Coronary artery (tissue), 2 donors: Measurements from ENCODE around the gene CMIP.

Experiments used
- DNase-seq: peaks from one replicate; pipeline ENCODE4 v3.0.0-alpha.2; 2017; ENCODE audit warnings: low spot score
- H3K27ac ChIP-seq, 2 donors: fragments of 200-600 bp; sonication (generic); one replicate each; pipeline ENCODE4 v1.5.1; 2016 to 2019
- H3K4me3 ChIP-seq: fragments of 200-600 bp; sonication (generic); 2 replicates; pipeline ENCODE4 v1.5.1; 2016; ENCODE audit warnings: mild to moderate bottlenecking, moderate library complexity
- TF ChIP-seq, protein P1 (sequence below): fragments of 200-600 bp; sonication (generic); IDR thresholded peaks from one replicate; pipeline ENCODE4 v1.5.1; 2019; ENCODE audit warnings: antibody characterized with exemption

The CMIP gene

DNA sequence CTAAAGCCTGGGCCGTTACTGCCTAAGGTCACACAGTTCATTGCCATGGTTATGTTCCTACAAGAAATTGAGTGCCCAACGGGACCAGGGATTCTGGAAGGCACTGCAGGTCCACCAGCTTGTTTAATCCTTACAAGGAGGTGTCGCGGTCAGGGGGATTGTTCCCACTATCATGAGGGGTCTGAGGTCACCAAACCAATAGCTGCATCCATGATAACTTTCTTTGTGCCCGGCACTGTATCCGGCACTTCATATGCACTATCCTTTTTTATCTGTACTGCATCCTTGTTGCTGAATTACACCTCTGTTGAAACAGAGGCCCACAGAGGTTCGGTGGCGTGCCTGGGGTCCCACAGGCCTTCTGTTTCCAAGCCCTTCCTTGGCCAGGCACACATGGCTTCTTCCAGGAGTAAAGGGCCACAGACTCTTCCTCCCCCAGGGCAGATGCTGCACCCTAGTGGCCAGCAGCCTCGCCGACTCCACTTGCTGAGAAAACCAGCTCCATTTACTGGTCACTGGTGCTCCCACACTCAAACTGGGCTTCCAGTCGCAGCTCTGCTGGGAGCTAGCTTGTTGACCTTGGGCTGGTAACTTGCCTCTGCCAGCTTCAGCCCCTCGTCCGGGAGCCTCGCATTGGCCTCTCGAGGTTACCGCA lies 252.5 kb downstream of the CMIP start:
- DNase-seq, result no peak
- TF ChIP-seq, protein P1, sequence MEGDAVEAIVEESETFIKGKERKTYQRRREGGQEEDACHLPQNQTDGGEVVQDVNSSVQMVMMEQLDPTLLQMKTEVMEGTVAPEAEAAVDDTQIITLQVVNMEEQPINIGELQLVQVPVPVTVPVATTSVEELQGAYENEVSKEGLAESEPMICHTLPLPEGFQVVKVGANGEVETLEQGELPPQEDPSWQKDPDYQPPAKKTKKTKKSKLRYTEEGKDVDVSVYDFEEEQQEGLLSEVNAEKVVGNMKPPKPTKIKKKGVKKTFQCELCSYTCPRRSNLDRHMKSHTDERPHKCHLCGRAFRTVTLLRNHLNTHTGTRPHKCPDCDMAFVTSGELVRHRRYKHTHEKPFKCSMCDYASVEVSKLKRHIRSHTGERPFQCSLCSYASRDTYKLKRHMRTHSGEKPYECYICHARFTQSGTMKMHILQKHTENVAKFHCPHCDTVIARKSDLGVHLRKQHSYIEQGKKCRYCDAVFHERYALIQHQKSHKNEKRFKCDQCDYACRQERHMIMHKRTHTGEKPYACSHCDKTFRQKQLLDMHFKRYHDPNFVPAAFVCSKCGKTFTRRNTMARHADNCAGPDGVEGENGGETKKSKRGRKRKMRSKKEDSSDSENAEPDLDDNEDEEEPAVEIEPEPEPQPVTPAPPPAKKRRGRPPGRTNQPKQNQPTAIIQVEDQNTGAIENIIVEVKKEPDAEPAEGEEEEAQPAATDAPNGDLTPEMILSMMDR, result no peak
- Histone ChIP-seq H3K4me3 (no peak overlapping the region), H3K27ac (peak overlapping the region in 1 of 2 donors; percentile 28)

DNA sequence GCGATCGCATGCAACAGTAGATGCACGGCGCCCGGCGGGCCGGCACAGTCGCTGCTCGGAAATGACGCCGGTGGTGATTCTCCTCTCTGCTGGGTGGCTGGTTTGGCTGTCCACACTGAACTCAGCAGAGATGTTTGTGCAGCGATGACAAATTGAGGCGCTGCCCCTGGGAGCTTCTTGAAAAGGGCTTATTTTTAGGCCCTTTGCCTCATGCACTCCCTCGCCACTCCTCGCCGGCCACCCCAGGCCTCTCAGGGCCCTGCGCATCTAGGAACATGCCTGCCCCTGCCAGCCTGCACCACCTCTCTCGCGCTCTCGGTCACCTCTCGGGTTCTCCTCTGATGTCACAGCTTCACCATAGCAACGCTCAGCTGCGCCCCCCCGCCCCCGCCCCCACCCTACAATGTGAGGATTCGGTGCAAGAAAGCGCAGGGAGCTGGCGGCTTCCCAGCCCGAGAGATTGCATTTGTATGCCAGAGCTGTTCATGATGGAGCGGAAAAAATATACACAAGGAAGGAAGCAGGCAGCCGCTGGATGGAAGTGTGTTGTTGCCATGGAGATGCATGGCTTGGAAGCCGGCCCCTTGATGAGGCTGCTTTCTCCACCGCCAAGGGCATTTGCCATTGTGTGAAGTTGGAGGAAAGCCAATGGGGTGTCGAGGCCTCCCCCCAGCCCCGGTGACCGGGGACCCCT lies 253.2 kb downstream of the CMIP start:
- TF ChIP-seq, protein P1, result no peak
- Histone ChIP-seq H3K27ac (peak overlapping the region in 1 of 2 donors; percentile 28), H3K4me3 (no peak overlapping the region)
- no peak for DNase-seq

DNA sequence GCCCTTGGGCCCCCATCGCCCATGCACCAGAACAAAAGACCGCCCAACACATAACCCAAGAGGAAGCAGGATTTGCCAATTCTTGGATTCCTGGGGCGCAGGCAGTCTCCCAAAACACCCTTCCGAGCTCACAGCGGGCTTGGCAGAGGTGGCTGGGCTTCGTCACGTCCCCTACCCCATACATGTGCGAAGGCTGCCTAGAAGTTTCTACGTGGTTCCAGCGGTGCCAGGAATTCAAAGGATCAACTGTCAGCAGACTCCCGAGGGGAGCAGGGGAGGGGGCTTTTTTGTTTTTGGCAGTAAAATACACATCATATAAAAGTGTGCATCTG lies 253.7 kb downstream of the CMIP start:
- Histone ChIP-seq H3K27ac (no peak overlapping the region), H3K4me3 (no peak overlapping the region)
- TF ChIP-seq, protein P1, result no peak
- no peak for DNase-seq

DNA sequence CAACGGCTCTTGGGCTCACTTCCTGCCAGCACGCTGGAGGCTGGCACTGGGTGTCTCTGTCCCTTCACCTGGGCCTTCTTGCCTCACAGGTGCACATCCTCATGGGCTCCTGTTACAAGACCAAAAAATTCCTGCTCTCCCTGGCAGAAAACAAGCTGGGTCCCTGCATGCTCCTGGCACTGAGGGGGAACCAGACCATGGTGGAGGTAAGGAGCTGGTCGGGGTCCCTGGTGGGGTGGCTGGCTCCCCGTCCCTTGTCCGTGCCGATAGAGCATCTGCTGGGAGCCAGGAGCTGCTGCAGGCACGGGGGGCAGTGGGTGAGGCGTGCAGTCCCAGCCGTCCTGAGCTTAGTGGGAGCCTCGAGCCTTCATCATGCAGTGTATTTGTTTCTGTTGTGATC lies 255.0 kb downstream of the CMIP start:
- Histone ChIP-seq H3K4me3 (no peak overlapping the region), H3K27ac (no peak overlapping the region)
- TF ChIP-seq, protein P1, result no peak
- DNase-seq, result no peak

DNA sequence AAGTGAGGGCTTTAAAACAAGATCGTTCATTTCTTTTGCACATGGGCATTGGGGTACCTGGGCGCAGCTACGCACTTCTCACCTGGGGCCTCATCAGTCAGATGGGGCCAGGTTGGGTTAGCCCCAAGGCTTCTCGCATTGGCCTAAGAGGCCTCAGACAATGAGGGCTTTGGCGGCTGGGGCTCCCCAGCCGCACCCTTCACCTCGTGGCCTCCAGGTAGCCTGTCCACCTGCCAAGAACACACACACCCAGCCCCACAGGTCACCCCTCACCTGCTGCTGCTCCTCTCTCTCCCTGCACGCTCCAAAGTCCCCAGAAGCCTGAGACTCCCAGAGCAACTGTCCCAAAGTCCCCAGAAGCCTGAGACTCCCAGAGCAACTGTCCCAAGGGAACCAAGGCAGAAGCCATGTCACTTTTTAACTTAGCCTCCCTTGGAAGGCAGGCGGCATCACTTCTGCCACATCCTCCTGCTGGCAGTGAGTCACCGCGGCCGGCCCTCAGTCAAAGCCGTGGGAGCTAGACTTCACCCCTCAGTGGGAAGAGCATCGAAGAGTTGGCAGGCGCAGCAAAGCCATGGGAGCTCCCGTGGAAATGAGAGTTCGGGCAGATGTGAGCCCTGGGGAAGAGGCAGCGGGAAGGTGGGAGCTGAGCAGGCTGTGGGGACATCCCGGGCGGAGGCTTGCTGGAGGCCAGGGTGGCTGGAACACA lies 255.6 kb downstream of the CMIP start:
- Histone ChIP-seq H3K27ac (no peak overlapping the region), H3K4me3 (no peak overlapping the region)
- DNase-seq, result no peak
- TF ChIP-seq, protein P1, result no peak

DNA sequence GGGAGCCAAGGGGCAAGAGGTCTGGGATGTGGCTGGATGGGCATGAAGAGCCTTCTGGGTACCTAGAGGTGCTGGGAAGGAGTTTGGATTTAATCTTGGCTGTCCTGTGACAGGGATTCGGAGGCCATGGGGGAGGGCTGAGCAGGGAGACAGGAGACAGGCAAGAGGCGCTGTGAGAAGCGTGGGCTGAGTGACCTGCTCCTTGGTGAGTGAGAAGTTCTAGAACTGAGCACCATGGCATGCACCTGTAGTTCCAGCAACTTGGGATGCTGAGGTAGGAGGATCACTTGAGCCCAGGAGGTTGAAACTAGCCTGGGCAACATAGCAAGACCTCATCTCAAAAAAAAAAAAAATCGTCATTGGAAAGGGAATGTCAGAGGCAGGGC lies 256.2 kb downstream of the CMIP start:
- TF ChIP-seq, protein P1, result no peak
- no peak overlapping the region for H3K4me3 ChIP-seq
- no peak overlapping the region for H3K27ac ChIP-seq
- DNase-seq, result no peak
